Endothelial cell (in vitro differentiated cells): ENCODE results near the gene SHISA2. TPM values are rescaled to one million over a fixed set of nuclear protein-coding genes. Genes with fewer than 3 reads are reported as not detected.
A peak's percentile ranks its signal among the peaks of the same experiment; 100 is the strongest.

Experiments used
- DNase-seq: peaks from one replicate; pipeline ENCODE4 v3.0.0; 2021; ENCODE audit warnings: low spot score
- H3K27ac Mint-ChIP-seq: one replicate; pipeline ENCODE4 v1.8.0; 2021; ENCODE audit warnings: mixed read lengths, inconsistent platforms; ENCODE audit not compliant: unreplicated experiment
- H3K27me3 Mint-ChIP-seq: one replicate; pipeline ENCODE4 v1.8.0; 2021; ENCODE audit warnings: mild to moderate bottlenecking, moderate library complexity, mixed read lengths, inconsistent platforms; ENCODE audit not compliant: unreplicated experiment
- H3K36me3 Mint-ChIP-seq: one replicate; pipeline ENCODE4 v1.8.0; 2021; ENCODE audit warnings: mild to moderate bottlenecking, low read depth, mixed read lengths, inconsistent platforms; ENCODE audit not compliant: unreplicated experiment
- H3K4me1 Mint-ChIP-seq: one replicate; pipeline ENCODE4 v1.8.0; 2021; ENCODE audit warnings: mild to moderate bottlenecking, mixed read lengths, inconsistent platforms; ENCODE audit not compliant: unreplicated experiment
- H3K4me3 Mint-ChIP-seq: one replicate; pipeline ENCODE4 v1.8.0; 2021; ENCODE audit warnings: mild to moderate bottlenecking, mixed read lengths, inconsistent platforms; ENCODE audit not compliant: unreplicated experiment
- H3K9me3 Mint-ChIP-seq: one replicate; pipeline ENCODE4 v1.8.0; 2021; ENCODE audit warnings: mixed read lengths, inconsistent platforms; ENCODE audit not compliant: unreplicated experiment
- CTCF ChIP-seq: fragments of 200-600 bp; sonication (generic); IDR thresholded peaks from one replicate; pipeline ENCODE4 v1.5.0; 2021; ENCODE audit warnings: antibody characterized with exemption; ENCODE audit not compliant: unreplicated experiment
- total RNA-seq: library from RNA; stranded (reverse); fragmentation: NEBNext Ultra II Directional; extraction: Animal tissue kit (Norgen Biotek cat#: 25700); gene quantifications from one replicate; pipeline ENCODE4 v1.2.1, GENCODE V29; 2021; ENCODE audit not compliant: unreplicated experiment

SHISA2 gene
- total RNA-seq, 1 donor from 2014 or later, result 71.5 TPM

GRCh38 chr13:26030331-26030730 lies 21.5 kb downstream of the SHISA2 start:
- H3K4me1 Mint-ChIP-seq, result peaks cover 22% of the 10 kb centered on the region
- H3K27me3 Mint-ChIP-seq, result peaks cover 8% of the 10 kb centered on the region
- DNase-seq, result no peak
- peaks cover 23% of the 10 kb centered on the region for H3K36me3 Mint-ChIP-seq
- peaks cover 12% of the 10 kb centered on the region for H3K9me3 Mint-ChIP-seq
- TF ChIP-seq CTCF, result no peak
- H3K4me3 Mint-ChIP-seq, result no peak overlapping the region
- H3K27ac Mint-ChIP-seq, result peak overlapping the region; percentile 94

- Mint-ChIP-seq H3K36me3 (peaks cover 23% of the 10 kb centered on the region), H3K9me3 (peaks cover 12% of the 10 kb centered on the region), H3K4me3 (no peak overlapping the region), H3K27ac (no peak overlapping the region), H3K4me1 (peaks cover 28% of the 10 kb centered on the region), H3K27me3 (peaks cover 10% of the 10 kb centered on the region)
- TF ChIP-seq CTCF, result no peak
- no peak for DNase-seq
These were observed 22.2 kb downstream of the SHISA2 start for GRCh38 chr13:26029581-26030136.

- Mint-ChIP-seq H3K4me1 (peaks cover 41% of the 10 kb centered on the region), H3K27ac (no peak overlapping the region), H3K27me3 (peaks cover 8% of the 10 kb centered on the region), H3K4me3 (no peak overlapping the region), H3K9me3 (peaks cover 7% of the 10 kb centered on the region), H3K36me3 (peaks cover 12% of the 10 kb centered on the region)
- no peak for TF ChIP-seq CTCF
- DNase-seq, result no peak
These were observed 25.6 kb downstream of the SHISA2 start for GRCh38 chr13:26026211-26026610.

GRCh38 chr13:26025771-26026170 lies 26.0 kb downstream of the SHISA2 start:
- no peak overlapping the region for H3K4me3 Mint-ChIP-seq
- peaks cover 8% of the 10 kb centered on the region for H3K27me3 Mint-ChIP-seq
- no peak for DNase-seq
- peaks cover 3% of the 10 kb centered on the region for H3K9me3 Mint-ChIP-seq
- peaks cover 14% of the 10 kb centered on the region for H3K36me3 Mint-ChIP-seq
- H3K27ac Mint-ChIP-seq, result no peak overlapping the region
- peaks cover 44% of the 10 kb centered on the region for H3K4me1 Mint-ChIP-seq
- TF ChIP-seq CTCF, result no peak

- Mint-ChIP-seq H3K4me1 (peaks cover 44% of the 10 kb centered on the region), H3K27ac (no peak overlapping the region), H3K9me3 (no peaks in the 10 kb centered on the region), H3K27me3 (peaks cover 6% of the 10 kb centered on the region), H3K4me3 (no peak overlapping the region), H3K36me3 (peaks cover 9% of the 10 kb centered on the region)
- DNase-seq, result no peak
- TF ChIP-seq CTCF, result no peak
These were observed 26.6 kb downstream of the SHISA2 start for GRCh38 chr13:26025196-26025595.
